Measurements from ENCODE around the gene YAF2.

GRCh38 chr12:42281844-42282243 is 43.8 kb upstream of the YAF2 start:
- TF ChIP-seq CTCF (IDR thresholded peaks at IDR 0.05) (no peak), POLR2A (IDR thresholded peaks at IDR 0.05) (no peak)
